ENCODE measurements around the gene RAET1E. TPM values are rescaled to one million over a fixed set of nuclear protein-coding genes. Genes with fewer than 3 reads are reported as not detected.

RAET1E gene
- total and polyA plus RNA-seq, 2 donors (not counting 3 experiments of a cell fraction or from before 2014, with no cell fraction given): 0.04 TPM; not detected in 1

DNA sequence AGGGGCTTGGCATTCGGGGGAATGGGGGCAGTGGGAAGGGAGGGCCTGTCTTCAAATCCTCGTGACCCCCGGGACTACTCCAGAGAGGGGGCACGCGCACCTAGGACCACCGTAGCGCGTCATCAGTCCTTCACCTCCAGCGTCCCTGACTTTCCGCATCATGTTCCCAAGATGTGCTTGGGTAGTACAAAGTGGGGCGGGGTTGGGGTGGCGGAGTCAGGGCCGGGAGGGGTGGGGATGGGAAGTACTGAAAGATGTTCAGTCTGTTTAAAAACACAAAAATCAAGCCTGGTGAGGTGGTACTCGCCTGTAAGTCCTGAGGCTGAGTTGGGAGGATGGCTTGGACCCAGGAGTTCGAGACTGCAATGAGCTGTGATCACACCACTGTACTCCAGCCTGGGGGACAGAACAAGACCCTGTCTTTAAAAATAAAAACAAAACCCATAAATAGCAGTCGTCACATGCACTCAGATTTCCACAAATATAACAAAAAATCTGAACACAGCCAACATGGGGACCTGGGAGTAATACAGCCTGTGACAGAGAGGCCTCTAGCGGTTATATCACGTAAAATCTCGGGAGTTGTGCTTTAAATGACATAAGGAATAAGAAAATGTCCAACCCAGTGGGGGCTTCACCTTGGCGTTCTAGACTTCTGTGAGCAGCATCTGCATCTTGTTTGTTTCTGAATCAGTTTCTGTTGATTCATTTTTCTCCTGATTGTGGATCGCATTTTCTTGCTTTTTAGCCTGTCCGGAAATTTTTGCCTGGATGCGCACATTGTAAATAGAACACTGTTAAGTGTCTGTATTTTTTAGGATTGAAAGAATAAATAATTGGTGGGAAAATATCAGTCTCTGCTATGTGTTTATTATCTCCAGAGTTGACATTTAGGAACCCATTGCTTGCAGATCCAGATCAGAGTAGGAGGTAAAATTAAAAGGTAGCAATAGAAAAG lies 33.1 kb downstream of the RAET1E start:
- H3K4me1 ChIP-seq (ENCODE audit: control insufficient read depth, extremely low read depth, insufficient read depth, low read length): peaks cover 33% of the 10 kb centered on the region
- no peaks in the 10 kb centered on the region for H3K9me1 ChIP-seq (replicated peaks; ENCODE audit: control insufficient read depth, extremely low read depth, insufficient read depth, low read length)
- H4K20me1 ChIP-seq (replicated peaks; ENCODE audit: control insufficient read depth, extremely low read depth, insufficient read depth, low read length): no peaks in the 10 kb centered on the region
- H3K36me3 ChIP-seq (ENCODE audit: control insufficient read depth in 2 of 2, extremely low read depth in 1 of 2, insufficient read depth in 2 of 2, low read length in 2 of 2): no peaks in the 10 kb centered on the region
- intact Hi-C loops (cut with micrococcal nuclease): loop anchor here (1.0 to 2.0 kb wide), 5 partner anchors 25 to 298 kb away; partner anchors contain the start of gene GINM1
- ChIA-PET CTCF (interaction anchor here (0.6 to 5.1 kb wide), 12 partner anchors 10 to 152 kb away, joined by 3 to 40 read pairs (median 4); partner anchors contain the start of gene RAET1G), POLR2A (no interaction called here)
- no peaks in the 10 kb centered on the region for H3K27me3 ChIP-seq (ENCODE audit: control insufficient read depth in 2 of 2, insufficient read depth in 2 of 2, low read length in 2 of 2)
- H3K9me3 ChIP-seq (replicated peaks; ENCODE audit: control insufficient read depth, insufficient read depth, low read length): no peaks in the 10 kb centered on the region
- no TSS peak for BruUV-seq (replicated peaks)
- H3K4me2 ChIP-seq (ENCODE audit: insufficient read depth, low read length): peak overlapping the region; percentile 93
- peaks cover 9% of the 10 kb centered on the region for H3K79me2 ChIP-seq (ENCODE audit: control insufficient read depth, insufficient read depth, low read length)
- dilution Hi-C loops (cut with MboI; ENCODE audit: extremely low pct_ligation_motif_present, low sequenced_read_pairs): no loop called here
- TF ChIP-seq, protein P1, sequence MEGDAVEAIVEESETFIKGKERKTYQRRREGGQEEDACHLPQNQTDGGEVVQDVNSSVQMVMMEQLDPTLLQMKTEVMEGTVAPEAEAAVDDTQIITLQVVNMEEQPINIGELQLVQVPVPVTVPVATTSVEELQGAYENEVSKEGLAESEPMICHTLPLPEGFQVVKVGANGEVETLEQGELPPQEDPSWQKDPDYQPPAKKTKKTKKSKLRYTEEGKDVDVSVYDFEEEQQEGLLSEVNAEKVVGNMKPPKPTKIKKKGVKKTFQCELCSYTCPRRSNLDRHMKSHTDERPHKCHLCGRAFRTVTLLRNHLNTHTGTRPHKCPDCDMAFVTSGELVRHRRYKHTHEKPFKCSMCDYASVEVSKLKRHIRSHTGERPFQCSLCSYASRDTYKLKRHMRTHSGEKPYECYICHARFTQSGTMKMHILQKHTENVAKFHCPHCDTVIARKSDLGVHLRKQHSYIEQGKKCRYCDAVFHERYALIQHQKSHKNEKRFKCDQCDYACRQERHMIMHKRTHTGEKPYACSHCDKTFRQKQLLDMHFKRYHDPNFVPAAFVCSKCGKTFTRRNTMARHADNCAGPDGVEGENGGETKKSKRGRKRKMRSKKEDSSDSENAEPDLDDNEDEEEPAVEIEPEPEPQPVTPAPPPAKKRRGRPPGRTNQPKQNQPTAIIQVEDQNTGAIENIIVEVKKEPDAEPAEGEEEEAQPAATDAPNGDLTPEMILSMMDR (IDR thresholded peaks at IDR 0.05; ENCODE audit: extremely low read depth in 1 of 2, insufficient read depth in 1 of 2, low read depth in 1 of 2, low read length in 2 of 2): peak; percentile 58 to 59
- no peak for TF ChIP-seq GATA2 (IDR thresholded peaks at IDR 0.05; ENCODE audit: insufficient read depth, insufficient read length, low read depth, low read length)
- no peak overlapping the region for H3K9ac ChIP-seq (replicated peaks; ENCODE audit: extremely low read depth, insufficient read depth, low read length)
- H3K4me3 ChIP-seq (replicated peaks in 1 of 3; ENCODE audit: insufficient read depth in 1 of 3, low read depth in 1 of 3, low read length in 3 of 3): peak overlapping the region; percentile 42 to 91 (median 61)
- FAIRE-seq: peak; percentile 82
- peak overlapping the region; percentile 45 for H3K27ac ChIP-seq (ENCODE audit: insufficient read depth, low read depth, low read length)
- peak; percentile 78 for DNase-seq (ENCODE audit: low read depth, low spot score)
- H2AFZ ChIP-seq (ENCODE audit: low read depth, low read length): peak overlapping the region; percentile 91
